ENCODE results near the gene SIK2.
"Not testable (repeated sequence)": the region's sequence is repeated elsewhere in the genome, so short reads cannot be mapped to it uniquely, and the experiment has no call there.

The SIK2 gene

GRCh38 chr11:111642542-111642941, 40.3 kb downstream of the SIK2 start:
- DNase-seq (ENCODE audit: low spot score) = no peak
- no peak overlapping the region for H3K27ac ChIP-seq
- POLR2A ChIA-PET (ENCODE audit: low non-redundant PET) = no interaction called here
- CTCF ChIA-PET = no interaction called here
- TF ChIP-seq CTCF (conservative IDR thresholded peaks at IDR 0.05; ENCODE audit: low read depth) = no peak

- CTCF ChIA-PET = no interaction called here
- no peak overlapping the region for H3K27ac ChIP-seq
- no peak for DNase-seq (ENCODE audit: low spot score)
- no peak for TF ChIP-seq CTCF (conservative IDR thresholded peaks at IDR 0.05; ENCODE audit: low read depth)
- POLR2A ChIA-PET (ENCODE audit: low non-redundant PET) = no interaction called here
Measured at GRCh38 chr11:111644922-111645321, 42.7 kb downstream of the SIK2 start.

- CTCF ChIA-PET = no interaction called here
- DNase-seq (ENCODE audit: low spot score) = no peak
- POLR2A ChIA-PET (ENCODE audit: low non-redundant PET) = no interaction called here
- TF ChIP-seq CTCF (conservative IDR thresholded peaks at IDR 0.05; ENCODE audit: low read depth) = no peak
- H3K27ac ChIP-seq = no peak overlapping the region
Measured at GRCh38 chr11:111645657-111646316, 43.5 kb downstream of the SIK2 start.

- ChIA-PET POLR2A (ENCODE audit: low non-redundant PET) (interaction anchor here (0.6 kb wide), 1 partner anchor 54 kb away, joined by 4 read pairs; no protein-coding TSS in a partner anchor), CTCF (interaction anchor here (1.4 kb wide), 1 partner anchor 47 kb away, joined by 5 read pairs; no protein-coding TSS in a partner anchor)
- DNase-seq (ENCODE audit: low spot score) = peak; percentile 67
- not testable (repeated sequence) for H3K27ac ChIP-seq
Measured at GRCh38 chr11:111651336-111651735, 49.1 kb downstream of the SIK2 start.

- DNase-seq (ENCODE audit: low spot score) = no peak
- CTCF ChIA-PET = no interaction called here
- H3K27ac ChIP-seq = no peak overlapping the region
- TF ChIP-seq CTCF (conservative IDR thresholded peaks at IDR 0.05; ENCODE audit: low read depth) = no peak
- POLR2A ChIA-PET (ENCODE audit: low non-redundant PET) = no interaction called here
Measured at GRCh38 chr11:111652184-111652583, 49.9 kb downstream of the SIK2 start.

- ChIA-PET POLR2A (ENCODE audit: low non-redundant PET) (no interaction called here), CTCF (interaction anchor here (1.1 kb wide), 1 partner anchor 51 kb away, joined by 3 read pairs; no protein-coding TSS in a partner anchor)
- no peak for DNase-seq (ENCODE audit: low spot score)
- no peak for TF ChIP-seq CTCF (conservative IDR thresholded peaks at IDR 0.05; ENCODE audit: low read depth)
- no peak overlapping the region for H3K27ac ChIP-seq
Measured at GRCh38 chr11:111654601-111655000, 52.4 kb downstream of the SIK2 start.

GRCh38 chr11:111655924-111656323, 53.7 kb downstream of the SIK2 start:
- no peak for TF ChIP-seq CTCF (conservative IDR thresholded peaks at IDR 0.05; ENCODE audit: low read depth)
- POLR2A ChIA-PET (ENCODE audit: low non-redundant PET) = no interaction called here
- H3K27ac ChIP-seq = no peak overlapping the region
- CTCF ChIA-PET = no interaction called here
- no peak for DNase-seq (ENCODE audit: low spot score)

- CTCF ChIA-PET = interaction anchor here (0.6 kb wide), 2 partner anchors 114 to 182 kb away, joined by 3 read pairs; no protein-coding TSS in a partner anchor
- POLR2A ChIA-PET (ENCODE audit: low non-redundant PET) = not testable (repeated sequence)
Measured at GRCh38 chr11:111657905-111658304, 55.7 kb downstream of the SIK2 start.

GRCh38 chr11:111658493-111658892, 56.2 kb downstream of the SIK2 start:
- H3K27ac ChIP-seq; DNase-seq (ENCODE audit: low spot score); POLR2A ChIA-PET (ENCODE audit: low non-redundant PET): not testable (repeated sequence)
- CTCF ChIA-PET = interaction anchor here (0.6 kb wide), 1 partner anchor 113 kb away, joined by 3 read pairs; no protein-coding TSS in a partner anchor

More at GRCh38 chr11:111657905-111658304, 55.7 kb downstream of the SIK2 start:
- not testable (repeated sequence) for H3K27ac ChIP-seq; DNase-seq (ENCODE audit: low spot score)
